NCI-H128 (cell line): ENCODE results near the gene EFEMP2.

Source experiments
- DNase-seq: peaks from one replicate; lab custom pipeline; 2025; ENCODE audit not compliant: unreplicated experiment; lab: John Stamatoyannopoulos, UW

The EFEMP2 gene

DNA sequence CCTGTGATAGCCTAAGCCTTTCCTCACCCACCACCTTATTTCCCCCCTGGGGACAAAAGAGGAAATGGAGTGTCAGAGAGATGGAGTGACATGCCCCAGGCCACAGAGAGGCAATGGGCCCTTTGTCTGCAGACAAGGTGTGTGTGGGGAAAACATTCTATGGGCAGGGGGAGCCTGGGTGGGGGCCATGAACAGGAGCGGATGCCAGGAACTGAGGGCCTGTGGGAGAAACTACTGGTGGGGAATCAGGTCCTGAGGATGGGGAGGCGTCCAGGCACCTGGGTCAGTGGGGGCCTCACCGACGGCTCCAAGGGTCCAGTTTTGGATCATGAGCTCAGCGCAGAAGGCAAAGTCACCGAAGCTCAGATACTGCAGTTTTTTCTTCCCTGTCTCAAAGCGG lies 12.6 kb upstream of the EFEMP2 start:
- DNase-seq: no peak

DNA sequence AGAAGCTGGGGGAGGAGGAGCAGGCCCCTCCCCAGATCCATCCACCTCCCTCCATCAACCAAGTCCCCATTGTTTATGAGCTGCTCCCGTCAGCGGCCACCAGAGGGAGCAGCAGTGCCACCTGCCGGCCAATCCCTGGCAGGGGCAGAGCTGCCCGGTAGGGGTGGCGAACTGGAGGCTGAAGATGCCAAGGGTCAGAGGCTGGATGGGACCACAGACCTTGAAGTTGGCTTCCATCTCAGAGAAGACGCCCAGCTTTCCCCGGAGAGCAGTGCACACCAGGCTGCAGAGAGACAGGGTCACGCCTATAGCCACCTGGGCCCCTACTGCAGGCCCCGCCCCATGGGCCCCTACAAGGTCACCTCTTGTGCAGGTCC lies 12.1 kb upstream of the EFEMP2 start:
- peak; percentile 57 for DNase-seq

DNA sequence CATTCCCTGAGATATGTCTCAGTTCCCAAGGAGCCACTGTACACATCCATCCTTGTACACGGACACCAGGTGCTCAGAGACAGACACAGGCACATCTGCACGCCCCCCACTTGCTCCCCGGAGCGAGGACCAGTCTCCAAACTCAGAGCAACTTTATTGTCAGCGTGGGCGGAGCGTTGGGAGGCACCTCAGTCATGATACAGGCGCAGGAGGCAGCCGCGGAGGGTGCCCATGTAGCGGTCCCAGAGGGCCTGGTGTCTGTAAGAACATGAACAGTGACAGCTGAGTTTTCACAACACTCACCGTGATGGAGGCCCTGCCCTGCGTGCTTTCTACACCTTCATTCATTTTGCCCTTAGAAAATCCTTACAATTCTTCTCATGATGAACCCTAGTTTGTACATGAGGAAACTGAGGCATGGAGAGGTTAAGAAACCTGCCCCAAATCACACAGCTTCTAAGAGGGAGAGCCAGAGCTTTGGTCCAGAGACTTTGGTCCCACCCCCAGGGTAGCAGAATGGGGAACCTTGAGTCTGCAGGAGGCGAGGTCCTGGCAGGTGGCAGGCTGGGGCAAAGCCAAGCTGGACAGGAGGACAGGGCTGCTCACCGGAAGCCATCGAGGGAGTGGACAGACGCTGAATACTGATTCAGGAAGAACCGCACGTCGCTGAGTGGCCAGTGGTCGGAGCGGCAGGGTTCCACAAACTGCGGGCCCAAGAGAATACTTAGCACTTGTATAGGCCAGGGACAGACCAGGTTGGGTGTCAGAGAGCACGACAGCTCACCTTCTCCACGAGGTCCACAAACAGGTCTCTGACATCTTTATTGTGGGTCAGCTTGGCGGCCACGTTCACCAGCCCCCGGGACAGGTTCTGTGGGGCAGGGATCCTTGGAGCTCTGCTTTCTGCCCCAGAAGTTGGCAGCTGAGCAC lies 11.5 kb upstream of the EFEMP2 start:
- DNase-seq: no peak

DNA sequence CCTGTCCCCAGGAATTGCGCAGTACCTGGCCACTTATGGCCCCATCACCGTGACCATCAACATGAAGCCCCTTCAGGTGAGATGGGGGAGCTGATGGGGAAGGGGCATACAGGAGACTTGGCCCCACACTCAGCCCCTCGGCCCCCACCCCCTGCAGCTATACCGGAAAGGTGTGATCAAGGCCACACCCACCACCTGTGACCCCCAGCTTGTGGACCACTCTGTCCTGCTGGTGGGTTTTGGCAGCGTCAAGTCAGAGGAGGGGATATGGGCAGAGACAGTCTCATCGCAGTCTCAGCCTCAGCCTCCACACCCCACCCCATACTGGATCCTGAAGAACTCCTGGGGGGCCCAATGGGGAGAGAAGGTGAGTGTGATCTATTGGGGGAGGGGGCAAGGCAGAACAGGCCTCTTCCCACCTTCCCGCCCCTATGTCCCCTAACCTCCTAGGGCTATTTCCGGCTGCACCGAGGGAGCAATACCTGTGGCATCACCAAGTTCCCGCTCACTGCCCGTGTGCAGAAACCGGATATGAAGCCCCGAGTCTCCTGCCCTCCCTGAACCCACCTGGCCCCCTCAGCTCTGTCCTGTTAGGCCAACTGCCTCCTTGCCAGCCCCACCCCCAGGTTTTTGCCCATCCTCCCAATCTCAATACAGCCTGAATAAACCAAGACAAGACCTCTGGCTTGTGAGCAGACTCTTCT lies 10.6 kb upstream of the EFEMP2 start:
- no peak for DNase-seq

DNA sequence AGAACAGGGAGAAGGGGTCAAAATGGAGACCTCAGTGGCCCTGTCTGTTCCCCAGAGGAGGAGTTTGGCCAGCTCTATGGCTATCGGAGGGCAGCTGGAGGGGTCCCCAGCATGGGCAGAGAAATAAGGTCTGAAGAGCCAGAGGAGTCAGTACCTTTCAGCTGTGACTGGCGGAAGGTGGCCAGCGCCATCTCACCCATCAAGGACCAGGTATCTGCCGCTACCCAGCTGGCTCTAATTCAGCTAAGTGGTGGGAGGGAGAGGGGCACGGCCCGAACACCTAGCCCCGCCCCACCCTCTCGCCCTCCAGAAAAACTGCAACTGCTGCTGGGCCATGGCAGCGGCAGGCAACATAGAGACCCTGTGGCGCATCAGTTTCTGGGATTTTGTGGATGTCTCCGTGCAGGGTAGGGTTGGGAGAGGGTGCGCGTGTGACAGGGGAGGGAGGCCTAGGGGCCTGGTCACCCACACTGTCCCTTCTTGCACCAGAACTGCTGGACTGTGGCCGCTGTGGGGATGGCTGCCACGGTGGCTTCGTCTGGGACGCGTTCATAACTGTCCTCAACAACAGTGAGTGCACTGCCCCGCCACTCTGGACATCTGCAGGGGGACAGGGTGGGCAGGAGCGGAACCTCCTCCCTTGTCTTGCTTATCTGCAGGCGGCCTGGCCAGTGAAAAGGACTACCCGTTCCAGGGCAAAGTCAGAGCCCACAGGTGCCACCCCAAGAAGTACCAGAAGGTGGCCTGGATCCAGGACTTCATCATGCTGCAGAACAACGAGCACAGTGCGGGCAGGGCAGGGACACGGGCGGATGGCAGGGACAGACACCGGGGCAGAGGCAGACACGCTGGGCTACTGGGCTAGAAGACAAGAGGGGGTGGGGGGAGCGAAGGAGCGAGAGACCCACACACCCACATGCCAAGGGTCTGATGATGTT lies 9.8 kb upstream of the EFEMP2 start:
- DNase-seq: no peak

DNA sequence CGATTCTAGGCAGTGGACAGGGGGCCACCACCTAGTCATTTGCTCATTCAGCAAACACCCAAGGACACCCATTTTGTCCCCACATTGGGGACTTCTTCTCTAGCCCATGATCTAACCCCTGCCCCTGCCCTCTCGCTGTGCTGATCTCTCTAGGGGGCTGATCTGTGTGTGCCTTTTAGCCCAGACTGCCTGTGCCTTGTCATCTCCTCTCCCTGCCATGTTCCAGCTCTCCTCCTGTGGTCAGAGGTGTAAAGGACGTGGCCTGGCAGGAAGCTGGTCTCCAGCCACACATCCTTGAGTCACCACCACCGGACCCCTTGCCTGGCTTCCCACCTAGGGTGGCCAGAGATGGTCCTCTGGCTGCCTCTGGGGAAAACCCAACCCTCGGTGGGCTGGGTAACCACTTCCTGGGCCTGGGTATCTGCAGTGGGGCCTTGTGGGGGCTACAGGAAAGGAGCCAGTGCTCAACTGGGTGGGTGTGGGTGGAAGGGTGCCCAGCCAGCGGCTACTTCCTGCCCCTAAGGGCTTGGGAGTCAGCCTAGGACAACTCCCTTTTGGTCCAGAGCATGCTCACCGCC lies 8.3 kb upstream of the EFEMP2 start:
- DNase-seq: no peak

DNA sequence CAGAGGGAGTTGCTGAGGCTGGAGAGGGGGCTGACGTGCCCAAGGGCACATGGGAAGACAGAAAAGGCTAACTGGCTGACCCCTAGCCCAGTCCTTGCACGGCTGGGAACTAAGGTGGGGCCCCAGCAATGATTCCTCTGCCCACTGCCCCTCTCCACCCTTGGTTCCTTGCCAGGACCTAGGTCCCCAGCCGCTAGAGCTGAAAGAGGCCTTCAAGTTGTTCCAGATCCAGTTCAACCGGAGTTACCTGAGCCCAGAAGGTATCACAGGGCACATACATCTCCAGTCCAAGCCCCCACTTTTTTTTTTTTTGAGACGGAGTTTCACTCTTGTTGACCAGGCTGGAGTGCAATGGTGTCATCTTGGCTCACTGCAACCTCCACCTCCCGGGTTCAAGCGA lies 7.4 kb upstream of the EFEMP2 start:
- no peak for DNase-seq

DNA sequence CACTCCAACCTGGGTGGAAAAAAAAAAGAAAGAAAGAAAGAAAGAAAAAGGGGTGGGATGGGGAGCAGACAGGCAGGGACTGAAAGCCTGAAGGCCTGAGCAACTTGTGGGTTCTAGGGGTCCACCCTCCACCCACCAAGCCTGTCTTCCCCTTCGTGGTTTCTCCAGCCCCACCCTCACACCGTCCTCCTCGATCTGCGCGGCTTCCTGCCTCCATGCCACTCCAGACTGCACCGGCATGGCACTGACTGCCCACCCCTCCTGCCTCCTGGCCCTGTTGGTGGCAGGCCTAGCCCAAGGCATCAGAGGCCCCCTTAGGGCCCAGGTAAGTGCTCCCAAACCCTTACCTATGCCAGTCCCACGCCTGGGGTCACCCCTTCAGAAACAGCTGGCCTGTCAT lies 7.0 kb upstream of the EFEMP2 start, which contains the start of gene CTSW:
Gene CTSW, plus strand, starts transcription at position 221 of the 400 bp plus-strand sequence. Its CDS starts 18 bp downstream, at position 239.
- no peak for DNase-seq

DNA sequence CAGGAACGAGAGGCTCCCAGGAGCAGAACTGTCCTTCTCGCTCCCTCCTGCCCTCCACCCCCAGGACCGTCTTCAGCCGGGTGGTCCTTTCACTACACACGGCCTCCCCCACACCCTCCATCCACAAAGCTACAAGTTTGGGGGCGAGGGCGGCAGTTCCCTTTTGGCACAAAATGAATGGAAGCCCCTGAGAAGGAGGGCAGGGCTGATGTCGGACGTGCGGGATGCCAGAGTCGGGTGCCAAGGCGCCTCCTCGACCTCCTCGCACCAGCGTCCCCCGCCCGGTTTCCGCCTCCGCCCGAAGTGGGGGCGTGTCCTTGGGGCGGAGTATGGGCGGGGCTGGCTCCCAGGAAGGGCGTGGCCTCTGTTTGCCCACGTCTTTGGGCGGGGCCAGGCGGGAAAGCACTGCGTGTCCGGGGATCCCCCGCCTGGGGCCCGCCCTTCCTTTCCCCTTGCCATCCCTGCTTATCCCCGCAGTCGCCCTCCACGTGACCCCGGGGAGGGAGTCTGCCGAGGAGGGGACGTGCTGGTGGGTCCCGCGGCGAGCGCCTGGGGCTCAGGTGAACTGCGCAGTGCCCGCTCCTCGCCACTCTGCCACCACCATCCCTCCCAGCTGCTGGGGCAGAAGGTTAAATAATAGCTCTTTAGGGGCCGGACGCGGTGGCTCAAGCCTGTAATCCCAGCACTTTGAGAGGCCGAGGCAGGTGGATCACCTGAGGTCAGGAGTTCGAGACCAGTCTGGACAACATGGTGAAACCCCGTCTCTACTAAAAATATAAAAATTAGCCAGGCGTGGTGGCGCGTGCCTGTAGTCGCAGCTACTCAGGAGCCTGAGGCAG lies 937 bp upstream of the EFEMP2 start:
- peak; percentile 91 for DNase-seq

DNA sequence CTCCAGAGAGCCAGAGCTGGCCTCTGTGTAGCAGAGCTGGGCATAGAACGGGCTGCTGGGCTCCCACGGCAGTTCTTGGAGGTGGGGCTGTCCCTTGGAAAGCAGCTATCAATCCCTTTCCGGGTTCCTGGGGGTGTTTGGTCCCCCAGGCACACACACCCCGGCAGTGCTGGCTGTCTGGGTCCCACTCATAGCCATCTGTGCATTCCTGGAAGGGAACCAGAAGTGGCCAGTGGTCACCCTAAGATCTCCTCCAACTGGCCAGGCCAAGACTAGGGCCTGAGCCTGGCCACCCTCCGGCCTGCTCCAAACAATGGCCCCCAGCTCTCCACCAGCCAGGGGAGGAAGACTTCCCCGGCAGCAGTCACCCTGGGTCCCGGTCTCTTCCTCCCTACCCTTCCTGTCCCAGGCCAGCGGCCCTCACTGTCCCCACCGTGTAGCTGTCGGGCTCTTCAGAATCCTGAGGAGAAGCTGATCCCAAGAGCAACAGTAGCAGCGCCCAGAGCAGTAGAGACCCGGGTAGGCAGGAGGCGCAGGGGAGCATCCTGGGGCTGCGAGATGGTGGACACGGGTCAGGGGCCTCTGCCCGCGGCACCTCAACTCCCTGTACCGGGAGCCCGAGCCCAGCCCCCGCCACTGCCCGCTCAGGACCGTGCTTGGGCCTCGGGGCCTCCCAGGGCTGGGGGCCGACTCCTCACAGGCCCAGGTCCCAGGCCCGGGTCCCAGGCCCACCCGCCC lies 620 bp downstream of the EFEMP2 start:
- DNase-seq: no peak

DNA sequence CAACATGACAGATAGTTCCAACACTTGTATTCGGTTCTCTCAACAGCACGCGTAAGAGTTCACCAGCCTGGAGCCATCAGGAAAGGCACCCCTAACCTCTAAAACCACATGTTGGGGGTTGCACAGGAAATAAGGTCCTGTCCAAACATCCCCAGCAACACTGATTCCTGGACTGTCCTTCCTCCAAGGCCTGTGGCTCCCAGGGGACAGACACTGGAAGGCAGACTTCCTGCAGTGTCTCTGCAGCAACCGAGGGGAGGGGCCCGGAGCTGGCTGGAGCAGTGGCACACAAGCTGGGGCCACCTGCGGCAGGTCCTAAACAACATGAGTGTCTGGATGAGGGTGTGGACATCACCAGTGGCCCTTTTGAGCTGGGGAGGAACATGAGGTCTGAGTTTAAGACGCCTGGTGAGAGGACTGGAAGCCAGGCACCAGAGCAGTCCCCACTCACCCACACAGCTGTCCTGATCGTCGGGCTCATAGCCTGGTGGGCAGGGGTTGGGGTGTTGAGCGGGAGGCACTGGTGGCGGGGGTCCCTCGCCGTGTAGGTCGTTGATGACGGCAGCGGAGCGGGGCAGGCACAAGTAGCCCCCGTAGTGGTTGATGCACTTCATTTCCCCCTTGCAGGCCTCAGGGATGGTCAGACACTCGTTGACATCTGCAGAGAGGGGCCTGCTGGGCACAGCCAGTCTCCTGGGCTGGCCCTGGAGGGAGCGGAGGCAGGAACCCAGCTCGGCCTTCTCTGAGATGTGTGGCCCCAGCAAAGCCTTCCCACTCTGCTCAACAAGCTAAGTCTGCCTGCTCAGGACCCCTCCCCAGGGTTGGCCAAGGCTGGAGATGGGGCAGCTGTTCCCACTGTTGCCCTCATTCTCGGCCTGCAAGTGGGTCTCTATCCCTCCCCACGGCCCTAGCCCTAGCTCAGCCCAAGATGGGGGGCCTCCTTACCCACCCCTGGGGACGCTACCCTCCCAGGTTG lies 1.6 kb downstream of the EFEMP2 start:
- DNase-seq: no peak

DNA sequence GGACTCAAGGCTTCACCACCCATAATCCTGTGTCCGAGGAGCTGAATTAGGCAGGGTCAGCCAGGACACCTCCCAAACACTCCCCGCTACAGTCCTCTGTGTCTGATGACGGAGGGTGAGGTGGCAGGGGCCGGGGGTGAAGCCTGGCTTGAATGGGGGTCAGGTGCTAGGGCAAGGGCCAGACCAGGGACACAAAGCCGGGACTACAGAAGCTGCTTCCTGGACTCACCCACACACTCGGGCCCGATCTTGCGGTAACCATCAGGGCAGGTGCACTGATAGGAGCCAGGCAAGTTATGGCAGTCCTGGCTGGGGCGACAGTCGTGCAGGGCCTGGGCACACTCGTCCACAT lies 2.3 kb downstream of the EFEMP2 start:
- DNase-seq: no peak

DNA sequence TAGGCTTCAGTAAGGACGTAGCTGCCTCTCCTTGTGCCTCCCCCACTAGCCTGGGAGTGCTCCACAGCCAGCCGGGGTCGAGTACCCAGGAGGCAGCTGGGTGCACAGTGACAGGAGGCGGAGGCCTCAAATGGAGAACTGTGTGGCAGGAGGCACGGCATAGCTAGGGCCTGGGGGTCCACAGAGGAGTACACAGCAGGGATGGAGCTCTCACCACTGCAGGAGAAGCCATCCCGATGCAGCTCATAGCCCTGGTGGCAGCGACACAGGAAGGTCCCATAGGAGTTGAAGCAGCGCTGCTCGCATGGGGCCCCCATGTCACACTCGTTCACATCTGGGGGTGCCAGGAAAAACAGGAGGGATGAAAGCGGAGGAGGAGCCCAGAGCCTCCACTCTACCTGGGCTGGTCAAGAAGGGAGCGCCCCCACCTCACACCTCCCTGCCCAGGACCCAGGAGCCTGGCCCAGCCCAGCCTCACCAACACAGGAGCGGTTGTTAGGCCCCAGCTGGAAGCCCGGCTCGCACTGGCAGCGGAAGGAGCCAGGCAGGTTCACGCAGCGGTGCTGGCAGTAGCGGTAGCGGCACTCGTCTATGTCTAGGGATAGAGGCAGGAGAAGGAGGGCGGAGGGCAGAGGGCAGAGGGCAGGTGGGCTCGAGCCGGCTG lies 2.8 kb downstream of the EFEMP2 start:
- no peak for DNase-seq

DNA sequence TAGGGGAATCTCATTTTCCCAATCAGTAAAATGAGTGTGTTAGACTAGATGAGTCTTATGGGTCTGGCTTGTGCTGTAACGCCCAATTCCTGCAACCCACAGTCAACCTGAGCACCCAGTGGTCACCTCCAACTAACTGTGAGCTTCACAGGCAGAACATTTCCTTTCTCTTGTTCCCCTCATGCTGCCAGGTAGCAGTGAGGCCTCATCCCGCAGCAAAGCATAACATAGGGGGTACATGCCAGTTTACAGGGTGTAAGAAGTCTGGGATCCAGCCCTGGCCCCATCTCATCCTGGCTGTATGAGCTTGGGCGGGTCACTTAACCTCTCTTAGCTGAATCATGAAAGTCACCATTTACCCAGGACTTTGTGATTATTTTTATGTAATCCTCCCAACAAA lies 3.7 kb downstream of the EFEMP2 start:
- no peak for DNase-seq

DNA sequence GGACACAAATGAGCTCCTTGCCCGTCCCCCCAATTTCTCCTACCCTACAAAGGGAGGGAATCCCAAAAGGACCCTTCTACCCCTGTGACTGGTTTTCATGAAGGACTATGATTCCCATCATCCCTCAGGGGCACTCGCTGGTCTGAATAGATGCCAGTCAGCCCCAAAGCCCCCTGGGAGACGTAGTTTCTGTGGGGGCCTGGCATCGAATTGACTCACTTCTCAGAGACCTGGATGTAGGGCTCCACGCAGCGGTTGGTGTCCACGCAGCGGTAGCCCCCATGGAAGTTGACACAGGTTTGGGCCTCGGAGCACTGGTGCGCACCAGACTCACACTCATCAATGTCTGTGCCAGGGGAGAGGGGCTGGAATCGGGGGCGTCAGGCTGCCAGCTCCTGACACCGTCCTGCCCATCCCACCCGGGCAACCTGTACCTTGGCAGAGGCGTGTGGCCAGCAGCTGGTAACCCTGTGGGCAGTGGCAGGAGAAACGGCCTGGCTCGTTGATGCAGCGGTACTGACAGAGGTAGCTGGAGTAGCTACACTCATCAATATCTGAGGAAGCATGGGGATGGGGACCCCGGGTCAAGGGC lies 4.4 kb downstream of the EFEMP2 start:
- DNase-seq: no peak

DNA sequence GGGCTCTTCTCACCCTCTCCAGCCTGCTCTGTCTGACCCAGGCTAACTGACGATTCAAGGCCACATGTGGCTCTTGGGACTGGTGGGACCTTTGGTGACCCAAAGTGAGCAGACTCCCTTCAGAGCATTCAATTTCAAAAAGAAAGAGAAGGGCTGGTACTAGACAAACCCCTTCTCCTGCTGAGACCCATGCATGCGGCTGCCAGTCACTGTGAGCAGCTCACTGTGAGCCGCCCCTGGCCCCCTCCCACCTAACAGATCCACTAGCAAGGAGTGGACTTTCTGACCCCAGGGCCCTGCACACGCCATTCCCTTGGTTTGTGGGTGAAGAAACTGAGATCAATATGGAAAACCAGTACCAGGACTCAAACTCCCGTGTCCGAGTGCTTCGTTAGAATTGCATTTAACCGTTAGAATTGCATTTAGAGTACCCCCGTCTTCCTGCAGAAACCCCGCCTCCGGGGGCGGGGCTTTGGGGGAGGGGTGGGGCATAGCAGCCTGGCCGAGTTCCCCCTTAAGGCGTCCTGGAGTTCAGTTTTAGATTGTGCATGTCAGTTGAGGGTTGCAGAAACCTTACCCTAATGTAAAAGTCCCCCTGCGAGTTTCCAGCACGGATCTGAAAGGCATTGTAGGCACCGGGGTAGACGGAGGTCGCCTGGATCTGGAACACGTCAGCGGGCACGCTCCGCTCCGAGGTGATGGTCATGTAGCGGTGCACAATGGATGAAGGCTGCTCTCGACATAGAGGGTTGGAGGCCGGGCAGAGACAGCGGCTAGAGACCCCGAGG lies 5.1 kb downstream of the EFEMP2 start:
- no peak for DNase-seq
